GM21786 (cell line): ENCODE data around the gene KCNN4.
"Not testable (repeated sequence)": the region's sequence is repeated elsewhere in the genome, so short reads cannot be mapped to it uniquely, and the experiment has no call there.

Experiments
- ATAC-seq: cut with Tn5 transposase; IDR thresholded peaks from one replicate; pipeline ENCODE4 v1.9.1; 2021; ENCODE audit not compliant: unreplicated experiment

Gene KCNN4

DNA sequence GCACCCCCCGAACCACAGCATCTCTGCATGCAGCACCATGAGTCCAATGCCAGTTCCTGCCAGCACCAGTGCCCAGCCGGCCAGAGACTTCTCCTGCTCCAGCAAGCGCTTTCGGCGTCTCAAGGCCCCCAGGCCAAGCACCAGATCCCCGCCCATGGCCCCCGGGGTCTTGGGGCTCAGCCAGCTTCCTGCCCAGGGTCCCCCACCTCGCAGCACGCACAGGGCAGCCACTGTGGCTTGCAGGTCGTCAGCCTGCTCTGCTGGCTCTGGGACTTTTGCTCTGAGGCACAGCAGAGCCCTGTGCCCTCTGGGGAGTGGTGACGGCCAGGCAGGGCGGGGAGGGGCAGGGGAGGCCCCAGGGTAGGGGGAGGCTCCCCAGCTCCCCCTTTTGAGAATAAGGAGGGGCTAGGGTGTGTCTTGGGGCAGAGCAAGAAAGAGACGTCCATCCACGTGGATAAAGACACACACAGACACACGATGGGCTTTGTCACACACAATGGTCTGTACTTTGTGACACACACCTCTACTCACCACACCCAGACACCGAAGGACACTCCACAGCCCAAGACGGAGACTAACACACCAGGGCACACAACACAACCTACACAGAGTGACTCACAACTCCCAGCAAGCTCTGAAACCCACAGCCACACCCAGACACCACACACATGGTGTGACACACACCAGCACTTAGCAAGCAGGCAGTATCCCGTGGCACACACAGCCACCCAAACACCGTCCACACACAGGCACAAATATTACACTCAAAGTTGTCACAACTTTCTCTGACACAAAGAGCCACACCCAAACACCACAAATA, at the start of gene KCNN4:
KCNN4 (minus strand) TSS at position 268 of the 820 bp plus-strand sequence; CDS start at position 156, 112 bp downstream.
- peak; percentile 40 for ATAC-seq

DNA sequence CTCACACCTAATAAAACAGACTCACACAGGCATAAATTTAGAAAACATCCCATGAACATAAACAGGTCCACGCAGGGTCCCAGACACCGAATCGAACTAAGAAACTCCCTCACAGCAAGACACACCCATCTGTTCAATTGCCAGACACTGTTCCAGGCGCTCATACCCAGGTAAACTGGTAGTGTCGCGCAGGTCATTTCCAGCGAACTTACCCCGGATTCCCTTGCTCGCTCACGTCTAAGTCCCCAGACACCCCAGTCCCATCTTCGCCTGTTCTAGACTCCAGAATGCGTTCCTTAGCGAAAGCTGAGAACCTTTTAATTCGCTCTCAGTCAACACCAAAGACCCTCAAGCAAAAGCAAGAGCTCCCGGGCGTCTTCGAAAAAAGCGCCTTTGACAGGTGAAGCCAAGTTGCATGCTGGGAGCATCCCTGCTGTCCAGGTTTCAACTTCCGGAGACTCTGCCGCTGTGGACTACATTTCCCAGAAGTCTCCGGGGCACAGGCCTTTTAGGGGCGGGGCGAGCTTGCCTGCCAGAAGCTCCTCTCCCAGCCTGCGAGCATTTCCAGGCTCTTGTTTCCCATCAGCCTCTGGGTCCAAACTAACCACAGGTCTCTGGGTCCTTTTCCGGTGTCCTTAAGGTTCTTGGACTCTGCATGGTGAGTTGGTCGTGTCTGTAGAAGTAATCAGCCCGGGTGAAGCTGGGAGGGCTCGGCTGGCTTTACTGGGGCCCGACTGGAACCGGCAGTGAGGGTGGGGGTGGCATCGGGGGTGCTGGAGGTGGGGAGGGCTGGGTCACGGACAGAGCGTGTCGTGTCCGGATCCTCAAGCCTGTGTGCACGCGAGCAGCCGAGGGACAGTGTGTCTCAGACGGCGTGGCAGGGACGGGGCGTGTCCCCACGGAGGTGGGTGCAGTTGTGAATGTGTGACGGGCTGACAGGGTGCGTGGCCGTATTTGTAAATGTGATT, 46.3 kb upstream of the KCNN4 start, which contains the start of gene ZNF283:
ZNF283 (plus strand) TSS at position 535 of the 968 bp plus-strand sequence. CDS start 6,184 bp downstream, outside the sequence.
- ATAC-seq: peak; percentile 86

DNA sequence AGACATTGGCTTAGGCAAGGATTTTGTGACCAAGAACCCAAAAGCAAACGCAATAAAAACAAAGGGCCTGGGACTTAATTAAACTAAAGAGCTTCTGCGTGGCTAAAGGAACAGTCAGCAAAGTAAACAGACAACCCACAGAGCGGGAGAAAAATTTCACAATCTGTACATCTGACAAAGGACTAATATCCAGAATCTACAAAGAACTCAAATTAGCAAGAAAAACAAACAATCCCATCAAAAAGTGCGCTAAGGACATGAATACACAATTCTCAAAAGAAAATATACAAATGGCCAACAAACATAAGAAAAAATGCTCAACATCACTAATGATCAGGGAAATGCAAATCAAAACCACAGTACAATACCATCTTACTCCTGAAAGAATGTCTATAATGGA, 43.8 kb upstream of the KCNN4 start:
- ATAC-seq: not testable (repeated sequence)

DNA sequence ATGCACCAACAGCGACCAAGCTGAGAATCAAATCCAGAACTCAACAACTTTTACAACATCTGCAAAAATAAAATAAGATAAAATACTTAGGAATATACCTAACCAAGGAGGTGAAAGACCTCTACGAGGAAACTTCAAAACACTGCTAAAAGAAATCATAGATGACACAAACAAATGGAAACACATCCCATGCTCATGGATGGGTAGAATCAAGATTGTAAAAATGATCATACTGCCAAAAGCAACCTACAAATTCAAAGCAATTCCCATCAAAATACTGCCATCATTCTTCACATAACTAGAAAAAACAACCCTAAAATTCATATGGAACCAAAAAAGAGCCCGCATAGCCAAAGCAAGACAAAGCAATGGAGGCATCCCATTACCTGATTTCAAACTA, 43.1 kb upstream of the KCNN4 start:
- ATAC-seq: not testable (repeated sequence)

DNA sequence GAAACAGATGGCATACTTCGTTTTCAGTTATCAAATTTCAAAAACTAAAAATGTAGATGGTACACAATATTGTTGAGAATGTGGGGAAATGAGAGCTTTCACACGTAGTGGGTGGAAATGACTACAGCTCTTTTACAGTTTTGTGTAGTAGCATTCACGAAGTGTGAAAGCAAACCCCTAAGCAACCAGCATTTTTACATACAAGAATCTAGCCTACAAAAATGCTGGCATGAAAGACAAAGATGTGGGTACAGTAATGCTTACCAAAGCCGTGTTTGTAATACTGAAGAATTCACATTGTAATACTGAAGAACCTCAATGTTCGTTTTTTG, 40.1 kb upstream of the KCNN4 start:
- no peak for ATAC-seq

DNA sequence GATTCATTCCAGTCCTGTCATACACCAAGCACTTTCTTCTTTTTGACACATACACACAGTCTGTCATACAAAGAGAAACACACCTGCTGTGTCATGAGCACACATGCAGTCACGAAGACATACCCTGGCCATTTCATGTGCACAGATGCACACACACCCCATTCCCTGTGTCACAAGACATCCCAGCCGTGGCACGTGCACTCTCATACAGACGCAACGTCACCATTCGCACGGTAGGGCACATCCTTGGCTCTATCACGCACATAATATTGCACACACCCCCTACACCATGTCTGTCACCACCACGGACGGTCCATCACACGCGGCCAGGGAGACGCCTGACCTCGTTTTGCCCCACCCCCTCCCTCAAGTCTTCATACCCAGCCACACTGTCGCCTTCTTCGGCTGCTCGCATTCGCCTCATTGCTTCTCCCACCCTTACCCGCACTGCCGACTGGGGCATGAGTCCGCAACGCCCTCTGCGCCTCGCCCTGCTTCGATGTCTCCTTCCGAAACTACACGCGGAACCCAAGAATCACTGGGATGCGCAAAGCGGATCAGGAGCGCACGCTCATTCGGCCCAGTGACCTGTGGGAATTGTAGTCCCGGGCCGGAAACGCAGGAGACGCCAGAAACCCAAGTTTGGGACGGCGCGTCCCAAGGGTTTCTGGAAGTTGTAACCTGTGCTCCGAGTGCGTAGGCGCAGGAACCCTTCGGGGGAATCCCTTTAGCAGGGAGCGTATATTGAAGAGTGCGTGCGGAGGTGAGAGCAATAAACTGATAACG, 39.5 kb upstream of the KCNN4 start:
- no peak for ATAC-seq

DNA sequence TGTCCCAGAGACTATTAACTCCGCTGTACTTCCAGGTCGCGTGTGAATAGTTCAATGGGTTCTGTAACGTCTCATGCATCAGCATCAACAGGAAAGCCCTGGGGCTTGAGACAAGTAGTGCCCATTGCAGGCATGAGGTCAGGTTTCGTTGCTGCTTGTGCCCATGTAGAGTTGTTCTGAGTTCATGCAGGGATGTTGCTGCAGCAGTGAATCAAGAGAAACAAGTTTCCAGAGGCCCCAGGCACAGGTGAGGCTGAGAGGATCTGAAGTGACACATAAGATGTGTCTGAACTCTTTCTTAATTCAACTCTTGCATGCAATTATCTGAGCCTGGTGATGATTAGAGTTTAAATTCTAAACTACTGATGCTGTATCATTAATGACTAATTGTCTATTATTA, 37.7 kb upstream of the KCNN4 start:
- ATAC-seq: no peak

DNA sequence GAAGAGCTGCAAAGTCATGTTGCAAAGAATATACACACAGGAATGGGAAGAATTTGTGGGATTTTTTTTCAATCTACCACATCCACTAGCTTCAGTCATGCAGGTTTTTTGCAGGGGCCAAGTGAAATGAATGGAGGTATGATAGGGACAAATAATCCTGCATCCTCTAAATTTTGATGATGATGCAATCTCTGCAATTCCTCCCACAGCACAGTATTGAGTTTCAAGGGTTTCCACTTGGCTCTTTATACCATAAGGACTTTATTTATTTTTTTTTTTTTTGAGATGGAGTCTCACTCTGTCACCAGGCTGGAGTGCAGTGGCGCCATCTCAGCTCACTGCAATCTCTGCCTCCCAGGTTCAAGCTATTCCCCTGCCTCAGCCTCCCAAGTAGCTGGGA, 36.7 kb upstream of the KCNN4 start:
- not testable (repeated sequence) for ATAC-seq

DNA sequence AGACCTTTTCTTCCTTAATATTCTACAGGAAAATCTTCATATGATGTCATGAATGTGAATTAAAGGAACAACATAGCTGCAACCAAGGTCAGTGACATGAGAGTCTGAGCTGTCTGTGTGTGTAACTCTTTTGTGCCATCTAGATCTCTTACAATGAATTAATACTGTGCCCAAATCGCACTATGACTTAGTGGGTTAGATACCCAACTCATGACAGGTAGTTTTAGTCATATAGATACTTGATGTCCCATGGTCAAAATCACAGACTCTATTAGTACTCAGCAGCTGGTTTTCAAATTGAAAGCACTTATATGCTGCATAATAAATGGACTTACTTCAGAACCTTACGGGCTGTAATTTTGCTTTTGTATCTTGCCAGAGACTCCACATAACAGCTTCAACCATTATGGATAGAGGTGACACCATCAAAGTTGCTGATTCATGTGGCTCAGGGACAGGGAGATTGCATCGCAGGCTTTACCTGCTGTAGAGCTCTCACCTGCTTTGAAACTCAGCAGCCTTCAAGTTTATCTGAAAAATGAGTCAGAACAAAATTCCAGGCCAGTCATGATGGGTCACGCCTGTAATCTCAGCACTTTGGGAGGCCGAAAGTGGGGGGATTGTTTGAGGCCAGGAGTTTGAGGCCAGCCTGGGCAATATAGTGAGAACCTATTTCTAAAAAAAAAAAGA, 34.0 kb upstream of the KCNN4 start:
- ATAC-seq: no peak

DNA sequence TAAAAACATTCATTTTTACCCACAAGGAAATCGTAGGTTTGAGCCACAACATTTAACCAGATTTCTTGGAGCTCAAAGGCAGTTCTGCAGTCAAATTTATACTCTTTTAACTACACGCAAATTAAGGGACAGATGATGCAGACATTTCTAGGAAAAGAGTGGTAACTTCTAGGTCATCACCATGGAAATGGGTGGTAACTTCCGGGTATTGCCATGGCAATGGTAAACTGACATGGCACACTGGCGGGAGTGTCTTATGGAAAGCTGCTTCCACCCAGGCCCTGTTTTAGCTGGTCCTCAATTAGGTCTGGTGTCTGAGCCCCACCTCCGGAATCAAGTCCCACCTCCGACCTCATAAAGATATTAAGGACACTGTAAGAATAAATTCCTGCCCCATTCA, 31.9 kb upstream of the KCNN4 start:
- no peak for ATAC-seq

DNA sequence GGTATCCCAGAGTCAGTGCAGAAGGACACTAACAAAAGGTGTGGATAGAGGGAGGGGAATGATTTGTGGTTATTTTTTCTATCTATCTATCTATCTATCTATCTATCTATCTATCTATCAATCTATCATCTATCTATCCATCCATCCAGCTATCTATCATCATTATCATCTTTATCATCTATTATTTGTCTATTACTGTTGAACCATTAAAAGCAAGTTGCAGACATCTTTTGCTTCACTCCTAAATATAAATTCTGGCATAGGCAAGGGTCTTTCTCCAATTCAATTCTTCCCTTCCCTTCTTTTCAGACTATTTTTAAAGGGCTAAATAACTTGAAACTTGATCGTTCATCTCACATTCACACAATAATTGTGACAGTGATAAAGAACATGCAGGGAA, 31.5 kb upstream of the KCNN4 start:
- ATAC-seq: no peak

DNA sequence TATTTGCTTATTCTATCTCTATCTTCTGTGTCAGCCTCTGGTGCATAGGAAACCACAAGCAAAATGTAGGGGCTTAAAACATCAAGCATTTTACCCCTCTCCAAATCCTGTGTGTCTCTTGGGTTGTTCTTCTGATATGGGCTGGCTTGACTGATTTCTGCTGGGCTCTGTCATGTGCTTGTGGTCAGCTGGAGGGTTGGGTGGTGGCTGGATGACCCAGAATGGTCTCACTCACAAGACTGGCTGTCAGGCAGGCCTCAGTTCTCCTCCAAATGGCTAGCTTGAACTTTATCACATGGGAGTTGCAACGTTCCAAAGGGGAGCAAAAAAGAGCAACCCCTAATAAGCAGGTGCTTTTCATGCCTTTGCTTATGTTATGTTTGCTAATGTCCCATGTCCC, 31.1 kb upstream of the KCNN4 start:
- ATAC-seq: no peak

DNA sequence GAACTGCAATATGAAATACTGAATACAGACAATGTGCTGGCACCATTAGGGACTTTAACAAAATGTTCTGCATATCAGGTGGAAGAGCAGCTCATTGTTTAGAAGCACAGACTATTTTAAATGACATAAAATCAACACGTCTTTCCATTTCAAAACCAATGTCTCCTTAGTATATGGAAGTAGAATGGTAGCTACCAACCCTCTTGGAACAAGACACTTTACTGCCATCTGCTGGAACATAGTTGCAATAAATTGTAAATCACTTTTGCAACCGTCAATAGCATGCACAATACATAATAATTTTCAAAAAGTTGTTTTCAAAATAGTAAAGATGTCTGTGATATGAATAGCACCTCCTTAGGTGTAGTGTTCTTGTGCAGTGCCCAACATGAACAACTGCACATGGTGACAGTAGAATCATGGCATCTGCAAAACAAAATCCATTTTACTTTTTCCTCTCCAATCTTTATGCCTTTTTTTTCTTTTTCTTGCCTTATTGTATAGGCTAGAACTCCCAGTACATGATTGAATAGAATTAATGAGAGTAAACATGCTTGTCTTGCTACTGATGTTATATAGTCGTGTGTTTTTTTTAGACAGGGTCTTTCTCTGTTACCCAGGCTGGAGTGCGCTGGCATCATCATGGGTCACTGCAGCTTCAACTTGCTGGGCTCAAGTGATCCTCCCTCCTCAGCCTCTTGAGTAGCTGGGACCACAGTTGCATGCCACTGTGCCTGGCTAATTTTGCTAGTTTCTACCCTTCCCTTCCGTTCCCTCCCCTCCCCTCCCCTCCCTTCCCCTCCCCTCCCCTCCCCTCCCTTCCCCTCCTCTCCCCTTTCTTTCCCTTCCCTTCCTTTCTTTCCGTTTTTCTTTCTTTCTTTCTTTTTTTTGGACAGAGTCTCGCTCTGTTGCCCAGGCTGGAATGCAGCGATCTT, 29.3 kb upstream of the KCNN4 start:
- no peak for ATAC-seq

DNA sequence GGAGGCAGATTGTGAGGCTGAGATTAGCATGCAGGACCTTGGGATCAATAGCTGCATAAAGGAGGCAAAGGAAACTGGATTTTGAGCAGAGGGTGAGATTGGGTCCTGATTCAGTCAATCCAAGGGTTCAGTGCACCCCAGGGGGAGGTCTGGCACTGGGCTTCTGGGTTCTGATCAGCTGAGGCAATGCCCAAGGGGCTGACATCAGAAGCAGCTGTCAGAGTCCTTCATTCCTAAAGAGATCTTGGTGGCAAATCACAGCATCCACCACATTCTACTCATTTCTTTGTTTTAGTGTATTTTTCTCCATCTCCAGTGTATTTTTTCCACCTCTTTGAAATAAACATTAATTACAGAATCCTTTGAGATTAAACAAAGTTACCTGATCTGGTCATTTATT, 26.9 kb upstream of the KCNN4 start:
- ATAC-seq: no peak

DNA sequence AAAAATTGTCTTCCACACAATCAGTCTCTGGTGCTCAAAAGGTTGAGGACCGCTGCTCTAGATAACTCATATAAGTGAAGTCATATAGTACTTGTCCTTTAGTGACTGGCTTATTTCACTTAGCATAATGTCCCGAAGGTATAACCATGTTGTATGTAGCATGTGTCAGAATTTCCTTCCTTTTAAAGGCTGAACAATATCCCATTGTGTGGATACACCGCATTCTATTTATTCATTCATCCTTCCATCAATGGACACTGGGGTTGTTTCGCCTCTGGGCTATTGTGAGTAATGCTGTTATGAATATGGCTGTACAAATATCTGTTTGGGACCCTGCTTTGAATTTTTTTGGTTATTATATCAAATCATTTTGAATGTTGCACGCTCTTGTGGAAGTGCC, 26.1 kb upstream of the KCNN4 start:
- no peak for ATAC-seq

DNA sequence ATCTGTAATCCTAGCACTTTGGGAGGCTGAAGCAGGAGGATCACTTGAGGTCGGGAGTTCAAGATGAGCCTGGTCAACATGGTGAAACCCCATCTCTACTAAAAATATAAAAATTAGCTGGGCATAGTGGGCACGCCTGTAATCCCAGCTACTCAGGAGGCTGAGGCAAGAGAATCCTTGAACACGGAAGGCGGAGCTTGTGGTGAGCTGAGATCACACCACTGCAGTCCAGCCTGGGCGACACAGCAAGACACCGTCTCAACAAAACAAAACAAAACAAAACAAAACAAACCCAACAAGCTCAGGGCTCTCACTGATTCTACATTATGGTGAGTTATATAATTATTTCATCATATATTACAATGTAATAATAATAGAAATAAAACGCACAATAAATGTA, 25.6 kb upstream of the KCNN4 start:
- ATAC-seq: not testable (repeated sequence)

DNA sequence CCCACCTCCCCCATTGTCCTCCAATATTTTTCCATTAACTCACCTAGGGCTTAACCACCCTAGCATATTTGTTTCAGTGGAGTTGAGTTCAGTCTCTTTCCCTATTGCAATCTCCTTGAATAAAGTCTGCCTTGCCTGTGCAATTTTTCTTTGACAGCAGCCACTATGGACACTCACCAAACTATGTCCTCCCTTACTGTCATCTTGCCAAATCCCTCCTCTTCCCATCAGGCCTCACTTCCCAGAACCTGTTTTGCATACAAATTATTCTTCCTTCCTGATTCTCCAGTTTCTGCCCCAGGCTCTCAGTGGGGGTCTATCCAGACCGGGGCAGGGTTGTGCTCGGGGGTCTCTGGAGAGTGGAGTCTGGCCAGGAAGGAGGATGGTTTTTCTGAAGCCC, 23.7 kb upstream of the KCNN4 start:
- ATAC-seq: no peak

DNA sequence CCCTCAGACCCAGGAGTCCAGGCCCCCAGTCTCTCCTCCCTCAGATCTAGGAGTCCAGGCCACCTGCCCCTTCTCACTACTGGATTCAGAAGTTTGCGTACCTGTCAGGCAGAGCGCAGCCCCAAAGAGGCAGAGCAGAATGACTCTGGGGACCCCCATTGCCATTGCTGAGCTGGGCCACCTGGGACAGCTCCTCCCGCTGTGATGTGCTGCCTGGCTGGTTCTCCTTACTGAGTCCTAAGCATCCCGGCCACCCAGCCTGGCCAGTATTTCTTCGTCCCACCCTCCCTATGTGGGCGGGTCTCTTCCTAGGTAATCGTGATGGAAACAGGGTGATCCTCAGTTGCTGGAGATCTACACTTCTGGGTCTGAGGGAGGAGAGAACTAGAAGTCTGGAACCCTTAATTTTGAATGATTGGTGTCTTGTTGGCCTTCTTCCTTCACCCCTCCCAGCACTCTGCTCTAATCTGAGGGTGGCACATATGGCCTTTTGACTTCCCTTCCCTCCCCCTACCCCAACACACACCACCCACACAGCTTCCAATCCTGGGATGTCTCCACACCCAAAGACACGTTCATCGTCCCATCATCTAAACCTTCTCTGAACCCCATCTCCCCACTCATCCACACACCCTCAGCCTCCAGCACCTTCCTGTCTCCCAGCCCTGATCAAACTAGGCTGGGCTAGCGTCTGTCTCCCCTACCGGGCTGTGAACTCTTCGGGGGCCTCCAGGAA, 21.6 kb upstream of the KCNN4 start, which contains the start of gene LYPD5:
LYPD5 (minus strand) TSS at position 232 of the 736 bp plus-strand sequence; CDS start at position 165, 67 bp downstream.
- no peak for ATAC-seq
